ENCODE data around the gene CTNNA1. TPM values are rescaled to one million over a fixed set of nuclear protein-coding genes. Genes with fewer than 3 reads are reported as not detected.
"Not testable (repeated sequence)": the region's sequence is repeated elsewhere in the genome, so short reads cannot be mapped to it uniquely, and the experiment has no call there.

Gene CTNNA1
- polyA plus RNA-seq (2013) = 88.4 TPM

- ChIA-PET POLR2A (interaction anchor here (0.6 to 0.7 kb wide), 2 partner anchors 16 to 17 kb away, joined by 3 read pairs; no protein-coding TSS in a partner anchor), CTCF (interaction anchor here (0.7 to 1.4 kb wide), 4 partner anchors 11 to 217 kb away, joined by 3 to 4 read pairs (median 4); no protein-coding TSS in a partner anchor)
- Histone ChIP-seq H3K27me3 (replicated peaks in 2 of 5; ENCODE audit: control insufficient read depth in 4 of 5, insufficient read depth in 5 of 5, low read length in 4 of 5) (no peaks in the 10 kb centered on the region), H3K4me3 (ENCODE audit: control insufficient read depth in 1 of 7, extremely low read depth in 1 of 7, insufficient read depth in 4 of 7, low read depth in 2 of 7, low read length in 6 of 7) (peak within 1 kb of the TSS; percentile 71 to 94 (median 80)), H3K27ac (ENCODE audit: insufficient read depth in 1 of 2, low read depth in 1 of 2, low read length in 2 of 2, poor library complexity in 1 of 2, severe bottlenecking in 2 of 2) (peak within 1 kb of the TSS in 1 of 2 experiments; percentile 71), H3K4me1 (ENCODE audit: control extremely low read depth in 1 of 4, control insufficient read depth in 4 of 4, insufficient read depth in 4 of 4, low read length in 3 of 4) (peaks cover 4 to 19% (median 11%) of the 10 kb centered on the region in 4 experiments), H3K36me3 (ENCODE audit: control insufficient read depth in 4 of 4, insufficient read depth in 4 of 4, low read length in 3 of 4) (peaks cover 0 to 4% (median 2%) of the 10 kb centered on the region in 4 experiments), H3K9me3 (ENCODE audit: control extremely low read depth in 1 of 5, control insufficient read depth in 4 of 5, insufficient read depth in 2 of 5, low read depth in 1 of 5, low read length in 4 of 5) (peaks cover 0 to 6% (median 5%) of the 10 kb centered on the region in 5 experiments)
- under 1% methylated on average over 43 of the region's 102 CpGs for WGBS (ENCODE audit: insufficient coverage)
- peak; percentile 42 to 66 (median 51) for DNase-seq
These were observed at the start of gene CTNNA1 for GRCh38 chr5:138752951-138753793. TSS of gene CTNNA1 (plus strand) at chr5:138753425. CDS start at chr5:138781925, 28,500 bp downstream.

- WGBS (ENCODE audit: insufficient coverage) = no CpG with 5 or more reads among the region's 3 CpGs
- H3K27ac ChIP-seq (ENCODE audit: insufficient read depth in 1 of 2, low read depth in 1 of 2, low read length in 2 of 2, poor library complexity in 1 of 2, severe bottlenecking in 2 of 2); DNase-seq; CTCF ChIA-PET; H3K9me3 ChIP-seq (ENCODE audit: control extremely low read depth in 1 of 5, control insufficient read depth in 4 of 5, insufficient read depth in 2 of 5, low read depth in 1 of 5, low read length in 4 of 5); H3K4me3 ChIP-seq (ENCODE audit: control insufficient read depth in 1 of 7, extremely low read depth in 1 of 7, insufficient read depth in 4 of 7, low read depth in 2 of 7, low read length in 6 of 7); H3K36me3 ChIP-seq (ENCODE audit: control insufficient read depth in 4 of 4, insufficient read depth in 4 of 4, low read length in 3 of 4); H3K4me1 ChIP-seq (ENCODE audit: control extremely low read depth in 1 of 4, control insufficient read depth in 4 of 4, insufficient read depth in 4 of 4, low read length in 3 of 4): not testable (repeated sequence)
- POLR2A ChIA-PET = interaction anchor here (0.6 kb wide), 1 partner anchor 11 kb away, joined by 4 read pairs; no protein-coding TSS in a partner anchor
- peaks cover 0 to 14% (median 4%) of the 10 kb centered on the region in 5 experiments for H3K27me3 ChIP-seq (replicated peaks in 2 of 5; ENCODE audit: control insufficient read depth in 4 of 5, insufficient read depth in 5 of 5, low read length in 4 of 5)
These were observed 49.4 kb upstream of the CTNNA1 start for GRCh38 chr5:138703777-138704176.

- H3K4me1 ChIP-seq (ENCODE audit: control extremely low read depth in 1 of 4, control insufficient read depth in 4 of 4, insufficient read depth in 4 of 4, low read length in 3 of 4) = no peaks in the 10 kb centered on the region
- peaks cover 0 to 14% (median 4%) of the 10 kb centered on the region in 5 experiments for H3K27me3 ChIP-seq (replicated peaks in 2 of 5; ENCODE audit: control insufficient read depth in 4 of 5, insufficient read depth in 5 of 5, low read length in 4 of 5)
- no CpG with 5 or more reads among the region's 3 CpGs for WGBS (ENCODE audit: insufficient coverage)
- DNase-seq = no peak
- CTCF ChIA-PET = interaction anchor here (1.5 kb wide), 1 partner anchor 15 kb away, joined by 4 read pairs; no protein-coding TSS in a partner anchor
- H3K4me3 ChIP-seq (ENCODE audit: control insufficient read depth in 1 of 7, extremely low read depth in 1 of 7, insufficient read depth in 4 of 7, low read depth in 2 of 7, low read length in 6 of 7) = no peak overlapping the region
- H3K9me3 ChIP-seq (ENCODE audit: control extremely low read depth in 1 of 5, control insufficient read depth in 4 of 5, insufficient read depth in 2 of 5, low read depth in 1 of 5, low read length in 4 of 5) = no peaks in the 10 kb centered on the region
- POLR2A ChIA-PET = no interaction called here
- no peaks in the 10 kb centered on the region for H3K36me3 ChIP-seq (ENCODE audit: control insufficient read depth in 4 of 4, insufficient read depth in 4 of 4, low read length in 3 of 4)
- no peak overlapping the region for H3K27ac ChIP-seq (ENCODE audit: insufficient read depth in 1 of 2, low read depth in 1 of 2, low read length in 2 of 2, poor library complexity in 1 of 2, severe bottlenecking in 2 of 2)
These were observed 48.2 kb upstream of the CTNNA1 start for GRCh38 chr5:138705007-138705406.

GRCh38 chr5:138705567-138705966 lies 47.7 kb upstream of the CTNNA1 start:
- Histone ChIP-seq H3K4me3 (ENCODE audit: control insufficient read depth in 1 of 7, extremely low read depth in 1 of 7, insufficient read depth in 4 of 7, low read depth in 2 of 7, low read length in 6 of 7) (no peak overlapping the region), H3K27ac (ENCODE audit: insufficient read depth in 1 of 2, low read depth in 1 of 2, low read length in 2 of 2, poor library complexity in 1 of 2, severe bottlenecking in 2 of 2) (no peak overlapping the region), H3K36me3 (ENCODE audit: control insufficient read depth in 4 of 4, insufficient read depth in 4 of 4, low read length in 3 of 4) (no peaks in the 10 kb centered on the region), H3K4me1 (ENCODE audit: control extremely low read depth in 1 of 4, control insufficient read depth in 4 of 4, insufficient read depth in 4 of 4, low read length in 3 of 4) (no peaks in the 10 kb centered on the region), H3K9me3 (ENCODE audit: control extremely low read depth in 1 of 5, control insufficient read depth in 4 of 5, insufficient read depth in 2 of 5, low read depth in 1 of 5, low read length in 4 of 5) (no peaks in the 10 kb centered on the region), H3K27me3 (replicated peaks in 2 of 5; ENCODE audit: control insufficient read depth in 4 of 5, insufficient read depth in 5 of 5, low read length in 4 of 5) (peaks cover 0 to 14% (median 4%) of the 10 kb centered on the region in 5 experiments)
- 100% methylated on average over 1 of the region's 1 CpG for WGBS (ENCODE audit: insufficient coverage)
- CTCF ChIA-PET = interaction anchor here (1.5 kb wide), 1 partner anchor 14 kb away, joined by 4 read pairs; no protein-coding TSS in a partner anchor
- POLR2A ChIA-PET = no interaction called here
- no peak for DNase-seq

- ChIA-PET POLR2A (interaction anchor here (0.6 kb wide), 1 partner anchor 58 kb away, joined by 3 read pairs; no protein-coding TSS in a partner anchor), CTCF (no interaction called here)
- Histone ChIP-seq H3K27ac (ENCODE audit: insufficient read depth in 1 of 2, low read depth in 1 of 2, low read length in 2 of 2, poor library complexity in 1 of 2, severe bottlenecking in 2 of 2) (no peak overlapping the region), H3K27me3 (replicated peaks in 2 of 5; ENCODE audit: control insufficient read depth in 4 of 5, insufficient read depth in 5 of 5, low read length in 4 of 5) (peaks cover 0 to 10% (median 4%) of the 10 kb centered on the region in 5 experiments), H3K36me3 (ENCODE audit: control insufficient read depth in 4 of 4, insufficient read depth in 4 of 4, low read length in 3 of 4) (no peaks in the 10 kb centered on the region), H3K4me1 (ENCODE audit: control extremely low read depth in 1 of 4, control insufficient read depth in 4 of 4, insufficient read depth in 4 of 4, low read length in 3 of 4) (no peaks in the 10 kb centered on the region), H3K4me3 (ENCODE audit: control insufficient read depth in 1 of 7, extremely low read depth in 1 of 7, insufficient read depth in 4 of 7, low read depth in 2 of 7, low read length in 6 of 7) (no peak overlapping the region), H3K9me3 (ENCODE audit: control extremely low read depth in 1 of 5, control insufficient read depth in 4 of 5, insufficient read depth in 2 of 5, low read depth in 1 of 5, low read length in 4 of 5) (no peaks in the 10 kb centered on the region)
- WGBS (ENCODE audit: insufficient coverage) = 80% methylated on average over 9 of the region's 10 CpGs
- DNase-seq = peak in 2 of 3 donors; percentile 22
These were observed 46.4 kb upstream of the CTNNA1 start for GRCh38 chr5:138706655-138707480.

GRCh38 chr5:138708791-138709190 lies 44.4 kb upstream of the CTNNA1 start:
- Histone ChIP-seq H3K36me3 (ENCODE audit: control insufficient read depth in 4 of 4, insufficient read depth in 4 of 4, low read length in 3 of 4) (no peaks in the 10 kb centered on the region), H3K9me3 (ENCODE audit: control extremely low read depth in 1 of 5, control insufficient read depth in 4 of 5, insufficient read depth in 2 of 5, low read depth in 1 of 5, low read length in 4 of 5) (no peaks in the 10 kb centered on the region), H3K4me3 (ENCODE audit: control insufficient read depth in 1 of 7, extremely low read depth in 1 of 7, insufficient read depth in 4 of 7, low read depth in 2 of 7, low read length in 6 of 7) (no peak overlapping the region), H3K27ac (ENCODE audit: insufficient read depth in 1 of 2, low read depth in 1 of 2, low read length in 2 of 2, poor library complexity in 1 of 2, severe bottlenecking in 2 of 2) (no peak overlapping the region), H3K4me1 (ENCODE audit: control extremely low read depth in 1 of 4, control insufficient read depth in 4 of 4, insufficient read depth in 4 of 4, low read length in 3 of 4) (no peaks in the 10 kb centered on the region), H3K27me3 (replicated peaks in 2 of 5; ENCODE audit: control insufficient read depth in 4 of 5, insufficient read depth in 5 of 5, low read length in 4 of 5) (peaks cover 0 to 11% (median 0%) of the 10 kb centered on the region in 5 experiments)
- no peak for DNase-seq
- ChIA-PET CTCF (no interaction called here), POLR2A (no interaction called here)
- 100% methylated on average over 1 of the region's 6 CpGs for WGBS (ENCODE audit: insufficient coverage)
